Measurements from ENCODE around the gene VANGL1. TPM values are rescaled to one million over a fixed set of nuclear protein-coding genes. Genes with fewer than 3 reads are reported as not detected.
A peak's percentile ranks its signal among the peaks of the same experiment; 100 is the strongest.

Gene VANGL1
- total and polyA plus RNA-seq, 2 of the 8 experiments (the other 6 are each of a cell fraction or from before 2014, with no cell fraction given): 9.4 to 13.4 TPM

DNA sequence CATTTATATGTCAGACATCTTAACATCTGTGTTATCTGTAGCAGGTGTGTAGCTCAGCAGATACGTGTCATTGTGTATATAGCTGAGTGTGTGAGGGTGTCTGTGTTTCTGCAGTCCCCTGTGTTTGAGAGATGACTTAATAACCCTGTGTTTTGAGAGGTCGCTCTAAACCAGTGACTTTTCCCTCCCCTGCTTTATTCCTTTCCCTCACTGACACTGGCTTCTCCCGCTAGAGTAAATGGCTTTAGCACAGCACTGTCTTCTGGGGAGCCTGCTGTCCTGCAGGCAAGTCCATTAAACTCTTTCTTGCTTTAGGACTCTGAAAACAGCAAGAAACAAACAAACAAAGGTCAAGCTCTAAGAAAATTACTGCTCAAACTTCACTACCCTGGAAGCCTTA, 53.0 kb downstream of the VANGL1 start:
- Histone ChIP-seq H3K23me2 (ENCODE audit: low read depth, low read length) (no peaks in the 10 kb centered on the region), H3K27me3 (replicated peaks in 1 of 4; ENCODE audit: control insufficient read depth in 3 of 4, extremely low read depth in 1 of 4, insufficient read depth in 3 of 4, low read length in 3 of 4) (no peaks in the 10 kb centered on the region), H3K23ac (ENCODE audit: insufficient read length) (no peak overlapping the region), H2BK5ac (ENCODE audit: low read depth, low read length) (no peak overlapping the region), H3K9me3 (ENCODE audit: insufficient read depth in 2 of 2, low read depth in 1 of 2, low read length in 1 of 2) (no peaks in the 10 kb centered on the region), H3K36me3 (ENCODE audit: control insufficient read depth in 2 of 4, insufficient read depth in 4 of 4, low read length in 3 of 4) (peaks cover 3 to 14% (median 11%) of the 10 kb centered on the region in 4 experiments; a peak in 5 of 8 replicates), H3K4ac (replicated peaks; ENCODE audit: insufficient read length, low read depth, low read length) (no peak overlapping the region), H4K5ac (ENCODE audit: insufficient read length, low read depth, low read length) (no peak overlapping the region), H3K4me3 (ENCODE audit: extremely low read depth in 1 of 4, insufficient read depth in 2 of 4, low read depth in 3 of 4, low read length in 4 of 4) (no peak overlapping the region), H3K4me2 (ENCODE audit: insufficient read depth in 1 of 2, low read depth in 2 of 2, low read length in 2 of 2) (no peak overlapping the region), H2AFZ (ENCODE audit: low read length) (no peak overlapping the region), H2BK15ac (ENCODE audit: low read length) (no peak overlapping the region), H4K91ac (replicated peaks; ENCODE audit: insufficient read length, low read length) (no peak overlapping the region), H3K18ac (ENCODE audit: extremely low read depth, low read length) (no peak overlapping the region), H2BK20ac (ENCODE audit: low read length) (no peak overlapping the region), H4K8ac (ENCODE audit: extremely low read depth, insufficient read depth, low read length) (no peak overlapping the region), H3K79me1 (ENCODE audit: low read depth, low read length) (no peaks in the 10 kb centered on the region), H3K9ac (replicated peaks in 1 of 4; ENCODE audit: extremely low read depth in 1 of 4, low read depth in 3 of 4, low read length in 3 of 4) (no peak overlapping the region), H3K79me2 (ENCODE audit: control insufficient read depth in 1 of 2, insufficient read depth in 2 of 2, low read length in 2 of 2) (no peaks in the 10 kb centered on the region), H2BK12ac (ENCODE audit: low read depth, low read length) (no peak overlapping the region), H3K14ac (ENCODE audit: insufficient read length) (no peak overlapping the region), H4K20me1 (replicated peaks in 1 of 2; ENCODE audit: control insufficient read depth in 1 of 2, insufficient read depth in 2 of 2, low read length in 2 of 2) (no peaks in the 10 kb centered on the region), H3K27ac (ENCODE audit: low read depth, low read length) (no peak overlapping the region), H3K56ac (replicated peaks; ENCODE audit: insufficient read length, low read depth, low read length) (no peak overlapping the region), H3K4me1 (replicated peaks in 1 of 4; ENCODE audit: control insufficient read depth in 3 of 4, insufficient read depth in 4 of 4, low read length in 3 of 4) (peaks cover 0 to 3% (median 1%) of the 10 kb centered on the region in 4 experiments; a peak in 3 of 7 replicates), H2AK5ac (ENCODE audit: low read depth, low read length) (no peak overlapping the region), H2BK120ac (replicated peaks; ENCODE audit: low read depth, low read length) (no peak overlapping the region)
- FAIRE-seq (no peak), DNase-seq (ENCODE audit: low read depth in 1 of 2, low spot score in 2 of 2) (no peak)
- ChIA-PET CTCF (ENCODE audit: partially characterized antibody) (interaction anchor here (0.5 to 3.9 kb wide), 2 partner anchors 12 to 20 kb away, joined by 3 to 24 read pairs; no protein-coding TSS in a partner anchor), POLR2A (ENCODE audit: partially characterized antibody) (no interaction called here)
- 88% methylated on average over 3 of the region's 3 CpGs; no CpG with 5 or more reads in 1 of the 2 experiments for WGBS, 2 experiments (ENCODE audit: extremely low coverage in 1 of 2, insufficient coverage in 1 of 2, insufficient read length in 1 of 2, insufficient replicate concordance in 2 of 2, low coverage in 1 of 2, low lambda C conversion rate in 2 of 2, missing lambda C conversion rate in 1 of 2)
- TF ChIP-seq RNF2 (IDR thresholded peaks at IDR 0.05; ENCODE audit: borderline replicate concordance, low read depth, low read length, missing control alignments, poor library complexity, severe bottlenecking): no peak
- TF ChIP-seq MAFK (IDR thresholded peaks at IDR 0.05; ENCODE audit: low read depth, low read length): no peak
- TF ChIP-seq RAD21 (IDR thresholded peaks at IDR 0.05 in 1 of 2, conservative IDR thresholded peaks at IDR 0.05 in 1 of 2; ENCODE audit: low read depth in 2 of 2, low read length in 2 of 2): peak in 1 of 2 experiments; percentile 4; a peak in 1 of 4 replicates

Data from H1 (cell line).